D721Med (cell line): ENCODE data around the gene EPB41L3.

Experiments
- DNase-seq: peaks from one replicate; pipeline ENCODE4 v3.0.0; 2011; ENCODE audit warnings: low spot score; ENCODE audit not compliant: insufficient read length
- FAIRE-seq: peaks from 2 replicates; lab custom pipeline; 2011; peaks lifted over from hg19 to GRCh38; lab: Jason Lieb, UNC
- TF ChIP-seq, protein P1 (sequence below): IDR thresholded peaks from 2 replicates; pipeline ENCODE4 v1.5.1; 2012; ENCODE audit warnings: mild to moderate bottlenecking, control low read depth; ENCODE audit not compliant: insufficient read depth; ENCODE audit errors: missing control alignments

Gene EPB41L3

DNA sequence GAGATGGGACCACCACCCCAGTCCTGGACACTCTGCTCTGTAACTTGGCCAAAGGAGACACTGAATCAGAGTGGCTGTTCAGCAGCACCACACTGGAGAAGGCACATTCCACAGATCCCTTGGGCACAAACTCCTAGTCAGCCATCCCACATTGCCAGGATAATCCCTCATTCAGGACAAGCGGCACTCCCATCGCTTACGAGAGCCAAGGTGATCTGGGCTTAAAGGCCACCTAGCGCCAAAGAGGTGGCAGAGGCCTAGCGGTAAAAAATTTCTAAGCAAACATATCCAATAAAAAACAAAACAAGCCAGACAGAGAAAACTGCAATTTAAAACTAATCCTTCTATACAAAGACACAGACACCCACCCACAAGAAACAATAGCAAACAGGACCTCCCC, 62.2 kb downstream of the EPB41L3 start:
- FAIRE-seq (no peak), DNase-seq (no peak)
- TF ChIP-seq, protein P1, sequence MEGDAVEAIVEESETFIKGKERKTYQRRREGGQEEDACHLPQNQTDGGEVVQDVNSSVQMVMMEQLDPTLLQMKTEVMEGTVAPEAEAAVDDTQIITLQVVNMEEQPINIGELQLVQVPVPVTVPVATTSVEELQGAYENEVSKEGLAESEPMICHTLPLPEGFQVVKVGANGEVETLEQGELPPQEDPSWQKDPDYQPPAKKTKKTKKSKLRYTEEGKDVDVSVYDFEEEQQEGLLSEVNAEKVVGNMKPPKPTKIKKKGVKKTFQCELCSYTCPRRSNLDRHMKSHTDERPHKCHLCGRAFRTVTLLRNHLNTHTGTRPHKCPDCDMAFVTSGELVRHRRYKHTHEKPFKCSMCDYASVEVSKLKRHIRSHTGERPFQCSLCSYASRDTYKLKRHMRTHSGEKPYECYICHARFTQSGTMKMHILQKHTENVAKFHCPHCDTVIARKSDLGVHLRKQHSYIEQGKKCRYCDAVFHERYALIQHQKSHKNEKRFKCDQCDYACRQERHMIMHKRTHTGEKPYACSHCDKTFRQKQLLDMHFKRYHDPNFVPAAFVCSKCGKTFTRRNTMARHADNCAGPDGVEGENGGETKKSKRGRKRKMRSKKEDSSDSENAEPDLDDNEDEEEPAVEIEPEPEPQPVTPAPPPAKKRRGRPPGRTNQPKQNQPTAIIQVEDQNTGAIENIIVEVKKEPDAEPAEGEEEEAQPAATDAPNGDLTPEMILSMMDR = no peak

DNA sequence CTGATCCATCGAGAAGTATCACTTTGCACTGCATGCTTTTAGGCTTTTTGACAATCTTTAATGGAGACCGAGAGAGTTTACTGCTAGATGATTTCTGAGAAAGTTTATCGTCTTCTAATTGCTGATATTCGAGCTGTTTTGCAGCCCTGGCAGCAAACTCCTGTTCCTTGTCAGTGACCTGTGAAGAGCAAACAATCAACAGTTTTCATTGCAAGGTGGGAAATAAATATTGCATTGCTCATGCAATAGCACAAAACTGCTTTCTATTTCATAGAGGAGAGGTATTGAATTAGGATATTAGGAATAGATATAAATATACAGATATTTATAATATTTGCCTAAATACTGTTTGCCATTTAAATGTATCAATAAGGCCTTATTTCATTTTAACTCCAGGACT, 65.5 kb downstream of the EPB41L3 start:
- TF ChIP-seq, protein P1 = no peak
- FAIRE-seq (no peak), DNase-seq (no peak)

GRCh38 chr18:5476961-5477800, 66.6 kb downstream of the EPB41L3 start:
- FAIRE-seq (no peak), DNase-seq (no peak)
- TF ChIP-seq, protein P1 = no peak

DNA sequence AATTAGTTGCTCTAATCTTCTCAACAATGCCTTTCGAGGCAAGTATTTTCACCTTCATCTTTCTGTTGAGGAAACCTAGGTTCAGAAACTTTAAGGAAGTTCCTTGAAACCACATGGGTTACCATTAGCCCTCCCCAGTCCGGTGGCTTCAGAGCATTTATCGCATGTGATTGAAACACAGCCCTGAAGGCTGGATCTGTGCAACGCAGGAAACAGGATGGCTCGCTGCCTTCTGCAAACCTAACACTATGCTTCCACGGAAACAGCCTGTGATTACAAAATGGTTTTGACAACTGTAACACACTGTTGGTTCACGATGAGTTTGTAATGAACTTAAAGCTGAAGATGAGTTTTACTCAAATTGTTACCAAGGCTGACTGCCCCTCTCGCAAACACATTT, 68.5 kb downstream of the EPB41L3 start:
- TF ChIP-seq, protein P1 = no peak
- DNase-seq (no peak), FAIRE-seq (no peak)

- TF ChIP-seq, protein P1 = no peak
Observed at GRCh38 chr18:5469340-5469739, 74.5 kb downstream of the EPB41L3 start.

GRCh38 chr18:5468394-5468793, 75.4 kb downstream of the EPB41L3 start:
- TF ChIP-seq, protein P1 = no peak
- no peak for DNase-seq
- no peak for FAIRE-seq

More at GRCh38 chr18:5469340-5469739, 74.5 kb downstream of the EPB41L3 start:
- FAIRE-seq = no peak
- no peak for DNase-seq

DNA sequence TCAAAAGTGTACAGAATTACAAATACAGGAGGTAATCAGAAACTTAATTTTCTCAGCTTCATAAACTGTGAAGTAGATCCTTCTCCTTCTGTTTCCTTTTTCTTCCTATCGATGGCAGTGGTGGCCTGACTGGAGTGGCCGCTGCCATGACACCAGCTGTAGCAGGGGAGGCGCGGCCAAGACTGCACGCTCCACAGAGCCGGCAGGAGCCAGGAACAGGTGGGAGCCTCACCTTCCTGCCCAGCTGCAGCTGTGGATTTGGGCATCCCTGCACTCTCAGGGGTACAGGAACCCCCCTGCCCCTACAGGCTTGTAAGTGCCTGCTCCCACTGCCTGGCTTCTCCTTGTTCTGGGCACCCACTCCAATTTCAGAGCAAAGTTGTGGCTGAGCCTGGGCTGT, 76.1 kb downstream of the EPB41L3 start:
- TF ChIP-seq, protein P1 = no peak
- no peak for FAIRE-seq

More for the DNA sequence above, 76.1 kb downstream of the EPB41L3 start:
- no peak for DNase-seq
